Measurements from ENCODE around the gene ANKRD42. TPM values are rescaled to one million over a fixed set of nuclear protein-coding genes. Genes with fewer than 3 reads are reported as not detected.

ANKRD42 gene
- total RNA-seq, 6 experiments from 2014 or later, result 3.2 to 5.9 (median 3.6) TPM

- peak; percentile 3 to 12 (median 7) for ATAC-seq
- peak overlapping the region; percentile 97 to 100 (median 98) for H3K27ac ChIP-seq
- H3K4me3 ChIP-seq, result peak overlapping the region; percentile 77 to 90 (median 89)
- 0% methylated on average over 16 of the region's 18 CpGs for WGBS (ENCODE audit: insufficient coverage, low coverage, low lambda C conversion rate, missing lambda C conversion rate)
- peak; percentile 58 to 68 (median 65) for DNase-seq
- no peaks in the 10 kb centered on the region for H3K27me3 ChIP-seq
- H3K9me3 ChIP-seq, result no peaks in the 10 kb centered on the region
- intact Hi-C loops (cut with DNase I), result no loop called here
- H3K36me3 ChIP-seq, result no peaks in the 10 kb centered on the region
- TF ChIP-seq POLR2A (IDR thresholded peaks at IDR 0.05), result no peak
- no peak for TF ChIP-seq CTCF (IDR thresholded peaks at IDR 0.05)
- H3K4me1 ChIP-seq, result peaks cover 0 to 32% (median 13%) of the 10 kb centered on the region in 4 donors
Measured at GRCh38 chr11:83157594-83158356, 35.7 kb upstream of the ANKRD42 start.

GRCh38 chr11:83158357-83158786 is 35.1 kb upstream of the ANKRD42 start:
- Histone ChIP-seq H3K36me3 (no peaks in the 10 kb centered on the region), H3K27ac (peak overlapping the region; percentile 97 to 100 (median 98)), H3K4me3 (peak overlapping the region; percentile 77 to 90 (median 89)), H3K4me1 (peaks cover 0 to 32% (median 13%) of the 10 kb centered on the region in 4 donors), H3K9me3 (no peaks in the 10 kb centered on the region), H3K27me3 (no peaks in the 10 kb centered on the region)
- intact Hi-C loops (cut with DNase I), result no loop called here
- DNase-seq (no peak), ATAC-seq (no peak)
- TF ChIP-seq CTCF (IDR thresholded peaks at IDR 0.05), result no peak
- TF ChIP-seq POLR2A (IDR thresholded peaks at IDR 0.05), result no peak
- 0% methylated on average over 5 of the region's 5 CpGs for WGBS (ENCODE audit: insufficient coverage, low coverage, low lambda C conversion rate, missing lambda C conversion rate)

- Histone ChIP-seq H3K36me3 (peaks cover 0 to 7% (median 0%) of the 10 kb centered on the region in 4 donors), H3K4me1 (peaks cover 0 to 32% (median 13%) of the 10 kb centered on the region in 4 donors), H3K27me3 (no peaks in the 10 kb centered on the region), H3K4me3 (peak overlapping the region; percentile 77 to 90 (median 89)), H3K27ac (peak overlapping the region; percentile 97 to 100 (median 98)), H3K9me3 (no peaks in the 10 kb centered on the region)
- WGBS (ENCODE audit: insufficient coverage, low coverage, low lambda C conversion rate, missing lambda C conversion rate), result 1% methylated on average over 15 of the region's 15 CpGs
- no peak for DNase-seq
- ATAC-seq, result no peak
- TF ChIP-seq CTCF (IDR thresholded peaks at IDR 0.05), result no peak
- TF ChIP-seq POLR2A (IDR thresholded peaks at IDR 0.05), result no peak
- intact Hi-C loops (cut with DNase I), result no loop called here
Measured at GRCh38 chr11:83158965-83159901, 34.3 kb upstream of the ANKRD42 start.

GRCh38 chr11:83159902-83160865 is 33.3 kb upstream of the ANKRD42 start:
- H3K9me3 ChIP-seq, result no peaks in the 10 kb centered on the region
- peak overlapping the region; percentile 77 to 90 (median 89) for H3K4me3 ChIP-seq
- TF ChIP-seq CTCF (IDR thresholded peaks at IDR 0.05) (no peak), POLR2A (IDR thresholded peaks at IDR 0.05) (no peak)
- 11% methylated on average over 6 of the region's 6 CpGs for WGBS (ENCODE audit: insufficient coverage, low coverage, low lambda C conversion rate, missing lambda C conversion rate)
- intact Hi-C loops (cut with DNase I), result no loop called here
- H3K4me1 ChIP-seq, result peaks cover 0 to 32% (median 13%) of the 10 kb centered on the region in 4 donors
- H3K36me3 ChIP-seq, result peaks cover 0 to 11% (median 2%) of the 10 kb centered on the region in 4 donors
- H3K27me3 ChIP-seq, result no peaks in the 10 kb centered on the region
- DNase-seq (no peak), ATAC-seq (no peak)
- peak overlapping the region; percentile 25 to 100 (median 30) for H3K27ac ChIP-seq

Measured in right lobe of liver (tissue), 6 donors.